Measurements from ENCODE around the gene UGT1A1.

Gene UGT1A1

GRCh38 chr2:233758141-233758540 is 1.9 kb upstream of the UGT1A1 start:
- DNase-seq (ENCODE audit: low read depth): no peak

GRCh38 chr2:233758849-233759248 is 1.2 kb upstream of the UGT1A1 start:
- no peak for DNase-seq (ENCODE audit: low read depth)

GRCh38 chr2:233761040-233761769 is 1.1 kb downstream of the UGT1A1 start:
- no peak for DNase-seq (ENCODE audit: low read depth)

- DNase-seq (ENCODE audit: low read depth): no peak
Measured at GRCh38 chr2:233764264-233764663, 4.2 kb downstream of the UGT1A1 start.

- no peak for DNase-seq (ENCODE audit: low read depth)
Measured at GRCh38 chr2:233764761-233765160, 4.7 kb downstream of the UGT1A1 start.

- DNase-seq (ENCODE audit: low read depth): no peak
Measured at GRCh38 chr2:233766416-233766815, 6.3 kb downstream of the UGT1A1 start.

GRCh38 chr2:233768076-233768475 is 8.0 kb downstream of the UGT1A1 start:
- DNase-seq (ENCODE audit: low read depth): no peak

- DNase-seq (ENCODE audit: low read depth): no peak
Measured at GRCh38 chr2:233769260-233769659, 9.2 kb downstream of the UGT1A1 start.

GRCh38 chr2:233772153-233772552 is 12.1 kb downstream of the UGT1A1 start:
- no peak for DNase-seq (ENCODE audit: low read depth)

GRCh38 chr2:233772583-233772982 is 12.5 kb downstream of the UGT1A1 start:
- no peak for DNase-seq (ENCODE audit: low read depth)

- no peak for DNase-seq (ENCODE audit: low read depth)
Measured at GRCh38 chr2:233773854-233774253, 13.8 kb downstream of the UGT1A1 start.

GRCh38 chr2:233775414-233775813 is 15.3 kb downstream of the UGT1A1 start:
- DNase-seq (ENCODE audit: low read depth): no peak

GRCh38 chr2:233778030-233778429 is 18.0 kb downstream of the UGT1A1 start, which contains the start of gene MROH2A:
TSS of gene MROH2A (plus strand) at chr2:233778330. CDS start at chr2:233779359, 1,029 bp downstream.
- DNase-seq (ENCODE audit: low read depth): no peak

- DNase-seq (ENCODE audit: low read depth): no peak
Measured at GRCh38 chr2:233779722-233780121, 19.7 kb downstream of the UGT1A1 start.

GRCh38 chr2:233780771-233781170 is 20.7 kb downstream of the UGT1A1 start:
- DNase-seq (ENCODE audit: low read depth): no peak

GRCh38 chr2:233789554-233789953 is 29.5 kb downstream of the UGT1A1 start:
- DNase-seq (ENCODE audit: low read depth): no peak

GRCh38 chr2:233791151-233791882 is 31.2 kb downstream of the UGT1A1 start:
- DNase-seq (ENCODE audit: low read depth): no peak

GRCh38 chr2:233791883-233792329 is 31.8 kb downstream of the UGT1A1 start:
- no peak for DNase-seq (ENCODE audit: low read depth)

GRCh38 chr2:233792720-233793119 is 32.6 kb downstream of the UGT1A1 start:
- no peak for DNase-seq (ENCODE audit: low read depth)

- DNase-seq (ENCODE audit: low read depth): no peak
Measured at GRCh38 chr2:233793465-233794127, 33.5 kb downstream of the UGT1A1 start.

- DNase-seq (ENCODE audit: low read depth): no peak
Measured at GRCh38 chr2:233794128-233794658, 34.1 kb downstream of the UGT1A1 start.

- no peak for DNase-seq (ENCODE audit: low read depth)
Measured at GRCh38 chr2:233795735-233796171, 35.7 kb downstream of the UGT1A1 start.

Data from activated T-helper 9 cell treated with anti-CD3 and anti-CD28 coated beads, Interleukin-2, amount 50 U/mL, for 16 hours (primary cell).